ENCODE data around the gene HBE1. TPM values are rescaled to one million over a fixed set of nuclear protein-coding genes. Genes with fewer than 3 reads are reported as not detected.

The HBE1 gene
- total and polyA plus RNA-seq, 2 of the 8 experiments (the other 6 are each of a cell fraction or from before 2014, with no cell fraction given): 0.39 TPM; not detected in 1

- TF ChIP-seq TAF7 (optimal IDR thresholded peaks at IDR 0.05; ENCODE audit: borderline replicate concordance, low read depth, low read length) (no peak), FOSL1 (IDR thresholded peaks at IDR 0.05; ENCODE audit: insufficient read depth, low read depth, low read length) (no peak), GTF2F1 (IDR thresholded peaks at IDR 0.05; ENCODE audit: borderline replicate concordance, low read depth, low read length) (no peak)
Observed at GRCh38 chr11:5231111-5231510, 38.6 kb downstream of the HBE1 start (continued).

All from H1 (cell line).